Activated naive CD4-positive, alpha-beta T cell treated with anti-CD3 and anti-CD28 coated beads, Interleukin-2, amount 50 U/mL, for 24 hours (primary cell): ENCODE data around the gene KTI12.
"Not testable (repeated sequence)": the region's sequence is repeated elsewhere in the genome, so short reads cannot be mapped to it uniquely, and the experiment has no call there.

Source experiments
- H3K27ac Mint-ChIP-seq: one replicate; pipeline ENCODE4 v1.8.0; 2021; ENCODE audit warnings: mild to moderate bottlenecking, mixed read lengths
- H3K27me3 Mint-ChIP-seq: one replicate; pipeline ENCODE4 v1.8.0; 2021; ENCODE audit warnings: mixed read lengths
- H3K36me3 Mint-ChIP-seq: one replicate; pipeline ENCODE4 v1.8.0; 2021; ENCODE audit warnings: mixed read lengths
- H3K4me1 Mint-ChIP-seq: one replicate; pipeline ENCODE4 v1.8.0; 2021; ENCODE audit warnings: mixed read lengths
- H3K4me3 Mint-ChIP-seq: one replicate; pipeline ENCODE4 v1.8.0; 2021; ENCODE audit warnings: mild to moderate bottlenecking, mixed read lengths
- H3K9me3 Mint-ChIP-seq: one replicate; pipeline ENCODE4 v1.8.0; 2021; ENCODE audit warnings: mixed read lengths

The KTI12 gene

DNA sequence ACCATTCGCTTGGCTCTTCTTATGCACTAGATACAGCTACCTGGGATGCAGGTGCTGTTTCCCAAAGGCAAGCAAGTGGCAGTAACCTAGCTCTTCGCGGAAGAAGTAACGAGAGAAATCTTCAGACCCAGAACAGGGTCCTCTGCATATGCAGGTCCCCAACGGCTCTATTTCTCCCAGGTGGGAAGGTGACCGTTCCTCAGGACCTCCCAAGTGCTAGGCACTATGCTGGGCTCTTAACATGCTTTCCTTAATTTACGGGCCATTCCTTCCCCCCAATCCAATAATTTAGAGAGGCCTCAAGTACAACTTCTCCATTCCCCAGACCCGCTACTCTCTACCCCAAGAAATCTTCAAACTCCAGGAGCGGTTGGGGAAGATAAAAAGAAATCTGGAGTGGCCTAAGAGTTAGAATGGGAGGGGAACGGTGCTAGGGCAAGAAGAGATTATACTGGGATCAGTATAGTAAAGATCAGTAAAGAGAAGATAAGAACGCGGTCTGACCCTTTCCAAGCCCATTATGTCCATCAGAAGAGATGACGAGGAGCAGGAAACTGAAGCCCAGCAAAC lies 21.0 kb upstream of the KTI12 start:
- Mint-ChIP-seq H3K27ac (peak overlapping the region; percentile 93), H3K36me3 (peaks cover 10% of the 10 kb centered on the region), H3K4me3 (peak overlapping the region; percentile 97), H3K9me3 (no peaks in the 10 kb centered on the region), H3K27me3 (no peaks in the 10 kb centered on the region), H3K4me1 (peaks cover 60% of the 10 kb centered on the region)

DNA sequence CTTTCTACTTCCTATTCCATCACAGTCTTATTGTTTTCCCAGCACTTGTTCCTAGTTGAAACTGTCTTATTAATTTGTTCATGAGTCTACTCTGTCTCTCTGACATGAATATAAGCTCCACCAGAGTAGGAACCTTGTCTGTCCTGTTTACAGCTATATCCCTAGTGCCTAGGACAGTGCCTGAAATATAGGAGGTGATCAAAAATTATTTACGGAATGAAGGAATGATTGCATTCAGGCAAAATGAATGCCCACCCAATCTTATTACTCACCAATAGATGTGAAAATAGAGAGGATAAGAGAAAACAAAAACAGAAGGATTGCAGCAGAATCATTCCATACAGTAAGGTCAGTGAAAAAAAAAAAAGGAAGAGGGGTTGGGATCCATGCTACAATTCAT lies 20.3 kb upstream of the KTI12 start:
- H3K27ac Mint-ChIP-seq = peak overlapping the region; percentile 25
- peaks cover 8% of the 10 kb centered on the region for H3K36me3 Mint-ChIP-seq
- peak overlapping the region; percentile 97 for H3K4me3 Mint-ChIP-seq
- H3K4me1 Mint-ChIP-seq = peaks cover 53% of the 10 kb centered on the region
- no peaks in the 10 kb centered on the region for H3K9me3 Mint-ChIP-seq
- no peaks in the 10 kb centered on the region for H3K27me3 Mint-ChIP-seq

DNA sequence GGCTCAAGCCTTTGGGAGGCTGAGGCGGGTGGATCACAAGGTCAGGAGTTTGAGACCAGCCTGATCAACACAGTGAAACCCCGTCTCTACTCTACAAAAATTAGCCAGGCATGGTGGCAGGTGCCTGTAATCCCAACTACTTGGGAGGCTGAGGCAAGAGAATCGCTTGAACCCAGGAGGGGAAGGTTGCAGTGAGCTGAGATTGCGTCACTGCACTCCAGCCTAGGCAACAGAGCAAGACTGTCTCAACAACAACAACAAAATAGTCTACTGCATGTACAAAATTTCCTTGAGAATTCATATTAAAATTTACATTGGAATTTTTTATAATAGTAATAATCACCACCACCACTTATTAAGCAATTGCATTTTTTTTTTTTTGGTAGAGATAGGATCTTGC lies 15.7 kb upstream of the KTI12 start:
- not testable (repeated sequence) for H3K4me3 Mint-ChIP-seq, H3K27me3 Mint-ChIP-seq, H3K27ac Mint-ChIP-seq, H3K9me3 Mint-ChIP-seq
- peaks cover 16% of the 10 kb centered on the region for H3K36me3 Mint-ChIP-seq
- H3K4me1 Mint-ChIP-seq = peaks cover 45% of the 10 kb centered on the region

DNA sequence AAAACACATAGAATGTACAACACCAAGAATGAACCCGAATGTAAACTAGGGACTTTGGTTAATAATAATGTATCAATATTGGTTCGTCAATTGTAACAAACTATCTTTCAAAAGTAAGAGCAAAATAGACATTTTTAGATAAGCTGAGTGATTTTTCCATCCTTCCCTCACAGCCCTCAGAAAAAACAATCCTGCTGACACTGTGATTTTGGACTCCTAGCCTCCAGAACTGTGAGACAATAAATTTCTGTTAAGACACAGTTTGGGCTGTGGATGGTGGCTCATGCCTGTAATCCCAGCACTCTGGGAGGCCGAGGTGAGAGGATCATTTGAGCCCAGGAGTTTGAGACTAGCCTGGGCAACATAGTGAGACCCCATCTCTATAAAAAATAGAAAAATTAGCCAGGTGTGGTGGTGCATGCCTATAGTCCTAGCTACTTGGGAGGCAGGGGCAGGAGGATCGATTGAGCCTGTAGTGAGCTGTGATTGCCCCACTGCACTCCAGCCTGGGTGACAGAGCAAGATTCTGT lies 12.1 kb upstream of the KTI12 start:
- peaks cover 31% of the 10 kb centered on the region for H3K4me1 Mint-ChIP-seq
- H3K27me3 Mint-ChIP-seq, H3K9me3 Mint-ChIP-seq, H3K4me3 Mint-ChIP-seq, H3K27ac Mint-ChIP-seq: not testable (repeated sequence)
- peaks cover 13% of the 10 kb centered on the region for H3K36me3 Mint-ChIP-seq

DNA sequence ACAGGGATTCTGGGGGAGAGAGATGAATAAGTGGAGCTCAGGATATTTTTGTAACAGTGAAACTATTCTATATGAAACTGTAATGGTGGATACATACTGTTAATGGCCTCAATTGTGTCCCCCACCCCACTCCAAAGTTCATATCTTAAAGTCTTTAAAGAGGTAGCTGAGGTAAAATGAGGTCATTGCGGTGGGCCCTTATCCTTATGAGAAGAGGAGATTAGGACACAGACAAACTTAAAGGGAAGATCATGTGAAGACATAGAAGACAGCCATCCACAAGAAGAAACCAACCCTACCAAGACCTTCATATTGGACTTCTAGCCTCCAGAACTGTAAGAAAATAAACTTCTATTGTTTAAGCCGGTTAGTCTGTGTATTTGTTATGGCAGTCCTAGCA lies 11.6 kb upstream of the KTI12 start:
- H3K4me3 Mint-ChIP-seq = no peak overlapping the region
- H3K27ac Mint-ChIP-seq = no peak overlapping the region

DNA sequence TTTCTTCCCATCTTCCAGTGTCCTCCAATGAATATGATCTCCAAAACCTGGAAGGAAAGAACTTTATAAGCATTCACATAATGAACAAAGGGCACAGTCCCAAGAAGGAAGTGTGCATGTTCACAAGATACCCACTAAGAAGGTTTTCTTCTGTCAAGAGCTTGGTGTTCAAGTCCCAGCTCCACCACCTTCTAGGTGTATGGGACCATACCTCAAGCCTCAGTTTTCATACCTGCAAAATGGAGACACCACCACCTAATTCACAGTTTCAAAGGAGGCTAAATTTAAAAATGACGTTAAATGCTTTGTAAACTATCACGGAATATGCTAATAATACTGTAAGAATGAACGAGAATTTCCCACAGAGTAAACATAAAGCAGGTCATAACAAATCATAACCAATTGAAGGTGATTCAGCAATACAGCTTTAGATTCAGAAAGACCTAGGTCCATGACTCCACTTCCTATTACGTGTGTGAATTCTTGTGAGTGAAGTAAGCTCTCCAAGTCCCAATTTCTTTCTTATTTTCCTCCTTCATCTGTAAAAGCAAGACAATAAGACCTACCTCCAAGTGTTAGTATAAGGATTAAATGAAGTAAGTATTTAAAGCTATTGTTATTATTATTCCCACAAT lies 8.1 kb upstream of the KTI12 start:
- Mint-ChIP-seq H3K27ac (no peak overlapping the region), H3K27me3 (no peaks in the 10 kb centered on the region), H3K4me1 (peaks cover 17% of the 10 kb centered on the region), H3K4me3 (no peak overlapping the region), H3K9me3 (no peaks in the 10 kb centered on the region), H3K36me3 (peaks cover 17% of the 10 kb centered on the region)

More for the DNA sequence above, 11.6 kb upstream of the KTI12 start:
- H3K4me1 Mint-ChIP-seq = peaks cover 27% of the 10 kb centered on the region
- no peaks in the 10 kb centered on the region for H3K9me3 Mint-ChIP-seq
- no peaks in the 10 kb centered on the region for H3K27me3 Mint-ChIP-seq
- peaks cover 13% of the 10 kb centered on the region for H3K36me3 Mint-ChIP-seq

DNA sequence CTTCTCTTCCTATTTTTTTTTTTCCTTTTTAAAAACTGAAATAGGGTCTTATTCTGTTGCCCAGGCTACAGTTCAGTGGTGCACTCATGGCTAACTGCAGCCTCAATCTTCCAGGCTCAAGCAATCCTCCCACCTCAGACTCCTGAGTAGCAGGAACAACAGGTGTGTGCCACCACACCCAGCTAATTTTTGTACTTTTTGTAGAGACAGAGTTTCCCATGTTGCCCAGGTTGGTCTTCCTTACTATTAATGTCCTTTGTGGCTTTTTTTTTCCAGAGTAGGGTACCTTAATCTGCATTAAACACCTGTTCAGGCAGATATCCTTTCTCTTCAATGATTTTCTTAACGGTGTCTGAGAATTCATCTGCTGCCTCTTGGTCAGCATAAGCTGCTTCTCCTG lies 4.3 kb upstream of the KTI12 start:
- Mint-ChIP-seq H3K36me3 (peaks cover 9% of the 10 kb centered on the region), H3K9me3 (no peaks in the 10 kb centered on the region), H3K4me3 (no peak overlapping the region), H3K27ac (no peak overlapping the region), H3K27me3 (no peaks in the 10 kb centered on the region), H3K4me1 (peaks cover 7% of the 10 kb centered on the region)

DNA sequence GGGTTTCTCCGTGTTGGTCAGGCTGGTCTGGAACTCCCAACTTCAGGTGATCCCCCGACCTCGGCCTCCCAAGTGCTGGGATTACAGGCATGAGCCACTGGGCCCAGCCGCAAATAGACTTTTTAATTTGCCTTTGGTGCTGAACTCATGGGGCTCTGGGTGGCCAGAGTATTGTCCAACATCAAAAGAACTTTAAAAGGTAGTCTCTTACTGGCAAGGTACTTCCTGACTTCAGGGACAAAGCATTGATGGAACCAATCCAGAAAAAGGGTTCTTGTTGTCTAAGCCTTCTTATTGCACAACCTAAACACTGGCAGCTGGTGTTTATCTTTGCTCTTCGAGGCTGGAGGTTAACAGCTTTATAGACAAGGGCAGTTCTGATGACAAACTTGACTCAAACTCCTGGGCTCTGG lies 3.8 kb upstream of the KTI12 start:
- H3K27ac Mint-ChIP-seq = no peak overlapping the region
- H3K27me3 Mint-ChIP-seq = no peaks in the 10 kb centered on the region
- peaks cover 10% of the 10 kb centered on the region for H3K36me3 Mint-ChIP-seq
- H3K4me3 Mint-ChIP-seq = no peak overlapping the region
- peaks cover 7% of the 10 kb centered on the region for H3K4me1 Mint-ChIP-seq
- no peaks in the 10 kb centered on the region for H3K9me3 Mint-ChIP-seq

DNA sequence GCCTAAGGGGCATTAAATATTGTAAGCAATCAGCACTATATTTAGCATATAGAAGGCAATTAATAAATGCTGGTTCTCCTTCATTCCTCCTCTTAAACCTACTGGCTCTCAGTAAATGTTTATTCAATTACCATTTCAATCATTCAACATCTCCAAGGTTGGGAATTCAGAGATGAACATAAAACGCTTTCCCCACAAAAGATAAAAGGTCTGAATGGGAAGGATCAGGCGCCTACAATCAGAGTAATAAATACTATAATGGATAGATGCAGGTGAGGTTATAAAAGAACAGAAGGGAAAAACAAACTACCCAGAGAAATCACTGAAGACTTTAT lies 407 bp upstream of the KTI12 start:
- Mint-ChIP-seq H3K4me3 (peak overlapping the region; percentile 95), H3K27me3 (no peaks in the 10 kb centered on the region), H3K36me3 (peaks cover 17% of the 10 kb centered on the region), H3K4me1 (peaks cover 38% of the 10 kb centered on the region), H3K27ac (peak overlapping the region; percentile 88), H3K9me3 (no peaks in the 10 kb centered on the region)

DNA sequence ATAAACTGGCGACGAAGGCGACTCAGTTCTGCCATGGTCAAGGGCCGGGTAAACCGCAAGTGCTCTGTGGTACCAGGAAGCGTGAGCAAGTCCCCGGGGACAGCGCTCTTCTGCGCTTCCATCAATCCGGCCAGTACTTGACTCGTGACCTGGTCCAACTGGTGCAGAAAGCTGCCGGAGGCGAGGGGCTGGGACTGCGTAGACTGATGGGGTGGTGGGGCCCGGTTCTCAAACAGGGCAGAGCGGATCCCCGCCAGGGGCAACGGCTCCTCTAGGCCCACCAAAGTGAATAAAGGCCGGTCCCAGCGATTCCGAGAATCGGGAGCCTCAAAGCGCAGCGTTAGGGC lies 852 bp downstream of the KTI12 start:
- Mint-ChIP-seq H3K27me3 (no peaks in the 10 kb centered on the region), H3K4me1 (peaks cover 38% of the 10 kb centered on the region), H3K4me3 (peak overlapping the region; percentile 95), H3K9me3 (no peaks in the 10 kb centered on the region), H3K27ac (no peak overlapping the region), H3K36me3 (peaks cover 11% of the 10 kb centered on the region)

DNA sequence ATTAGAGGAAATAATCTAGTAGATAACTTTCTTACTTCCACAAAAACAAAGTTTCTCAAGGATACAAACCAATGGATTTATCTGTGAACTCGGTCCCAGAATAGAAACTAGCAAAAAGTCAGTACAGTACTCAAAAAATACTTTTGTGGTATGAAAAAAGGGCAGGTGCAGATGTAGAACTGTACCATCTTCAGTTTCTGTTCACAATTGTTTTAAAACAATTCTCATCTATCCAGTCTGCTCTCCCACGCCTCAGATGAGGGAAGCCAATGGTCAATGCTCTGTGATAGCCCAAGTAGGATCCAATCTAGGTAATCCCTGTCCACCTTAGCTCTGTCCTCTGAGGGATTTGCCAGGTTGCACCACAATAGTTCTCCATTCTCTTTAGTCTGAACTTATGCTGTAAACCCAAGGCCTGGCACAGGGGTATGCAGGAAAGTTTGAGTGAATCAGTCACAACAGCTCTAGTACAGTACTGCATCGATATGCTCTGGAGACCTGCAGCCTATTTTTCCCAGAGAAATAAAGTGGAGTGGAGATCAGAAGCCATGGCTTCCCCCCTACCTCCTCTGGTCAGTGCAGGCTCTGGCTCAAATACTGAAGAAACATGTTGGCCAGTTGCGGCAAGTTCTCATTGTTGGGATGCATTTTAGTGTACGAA lies 1.4 kb downstream of the KTI12 start:
- Mint-ChIP-seq H3K27ac (peak overlapping the region; percentile 68), H3K4me1 (peaks cover 38% of the 10 kb centered on the region)

DNA sequence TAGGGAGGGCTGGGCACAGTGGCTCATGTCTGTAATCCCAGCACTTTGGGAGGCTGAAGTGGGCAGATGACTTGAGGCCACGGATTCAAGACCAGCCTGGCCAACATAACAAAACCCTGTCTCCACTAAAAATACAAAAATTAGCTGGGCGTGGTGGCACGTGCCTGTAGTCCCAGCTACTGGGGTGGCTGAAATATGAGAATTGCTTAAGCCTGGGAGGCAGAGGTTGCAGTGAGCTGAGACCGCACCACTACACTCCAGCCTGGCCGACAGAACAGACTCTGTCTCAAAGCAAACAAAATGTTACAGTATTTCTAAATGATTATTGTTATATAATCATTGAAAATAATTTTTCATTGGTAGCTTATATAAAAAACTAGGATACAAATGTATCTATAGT lies 4.8 kb downstream of the KTI12 start:
- H3K9me3 Mint-ChIP-seq, H3K4me3 Mint-ChIP-seq, H3K27ac Mint-ChIP-seq, H3K27me3 Mint-ChIP-seq: not testable (repeated sequence)
- peaks cover 18% of the 10 kb centered on the region for H3K36me3 Mint-ChIP-seq
- H3K4me1 Mint-ChIP-seq = peaks cover 33% of the 10 kb centered on the region

More for the DNA sequence above, 1.4 kb downstream of the KTI12 start:
- peaks cover 10% of the 10 kb centered on the region for H3K36me3 Mint-ChIP-seq
- no peaks in the 10 kb centered on the region for H3K27me3 Mint-ChIP-seq
- H3K9me3 Mint-ChIP-seq = no peaks in the 10 kb centered on the region
- peak overlapping the region; percentile 95 for H3K4me3 Mint-ChIP-seq

DNA sequence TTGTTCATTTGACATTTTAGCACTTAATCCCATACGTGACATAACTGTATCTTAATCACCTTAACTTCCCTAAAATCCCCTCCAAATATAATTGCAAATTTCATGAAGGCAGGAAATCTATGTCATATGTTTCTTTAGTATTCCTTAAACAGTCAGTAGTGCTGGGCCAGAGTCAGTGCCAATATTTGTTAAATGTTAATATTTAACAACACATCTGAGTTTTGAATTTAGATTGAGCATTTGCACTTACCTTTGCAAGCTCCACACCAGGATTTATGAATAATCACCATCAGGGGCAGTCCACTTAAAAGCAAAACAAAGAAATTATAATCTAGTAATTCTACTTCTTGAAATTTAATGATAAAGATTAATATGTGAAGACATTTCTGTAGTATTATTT lies 5.3 kb downstream of the KTI12 start:
- peaks cover 19% of the 10 kb centered on the region for H3K36me3 Mint-ChIP-seq
- peaks cover 32% of the 10 kb centered on the region for H3K4me1 Mint-ChIP-seq
- H3K27me3 Mint-ChIP-seq = no peaks in the 10 kb centered on the region
- no peak overlapping the region for H3K4me3 Mint-ChIP-seq
- H3K9me3 Mint-ChIP-seq = no peaks in the 10 kb centered on the region
- H3K27ac Mint-ChIP-seq = no peak overlapping the region

DNA sequence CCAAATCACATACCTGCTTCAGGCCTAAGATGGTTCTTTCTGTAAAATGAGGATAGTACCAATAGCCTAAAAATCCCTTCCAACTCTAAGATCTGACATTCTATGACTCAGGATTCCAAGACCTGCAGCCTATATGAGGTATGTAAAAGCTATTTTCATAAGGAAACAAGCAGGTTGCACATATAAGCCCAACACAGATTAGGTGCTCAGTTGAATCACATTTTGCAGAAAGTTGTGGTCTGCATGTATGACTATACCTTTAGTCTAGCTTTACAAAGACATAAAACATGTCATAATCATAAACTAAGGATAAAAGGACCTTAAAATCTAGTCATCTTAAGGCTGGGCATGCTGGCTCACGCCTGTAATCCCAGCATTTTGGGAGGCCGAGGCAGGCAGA lies 7.3 kb downstream of the KTI12 start:
- H3K27me3 Mint-ChIP-seq = no peaks in the 10 kb centered on the region
- no peaks in the 10 kb centered on the region for H3K9me3 Mint-ChIP-seq
- H3K36me3 Mint-ChIP-seq = peaks cover 15% of the 10 kb centered on the region
- H3K4me1 Mint-ChIP-seq = peaks cover 20% of the 10 kb centered on the region
- H3K27ac Mint-ChIP-seq = no peak overlapping the region
- no peak overlapping the region for H3K4me3 Mint-ChIP-seq

DNA sequence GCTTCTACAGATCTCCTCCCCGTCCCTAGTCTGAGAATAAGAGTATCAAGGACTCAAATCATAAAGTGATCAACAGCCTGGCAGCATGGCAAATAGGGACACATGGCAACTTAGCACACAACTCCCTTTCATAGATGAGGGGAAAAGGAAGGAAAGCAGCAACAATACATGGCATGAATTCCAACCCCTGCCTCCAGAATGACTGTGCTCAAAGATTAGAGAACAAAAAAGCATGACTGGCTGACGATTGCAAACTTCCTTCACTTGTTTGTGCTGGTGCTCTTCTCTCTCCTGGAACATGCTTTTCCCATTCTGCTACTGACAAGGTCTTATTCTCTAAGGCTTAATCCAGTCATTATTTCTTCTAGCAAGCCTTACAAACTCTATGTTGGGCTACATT lies 11.5 kb downstream of the KTI12 start:
- no peaks in the 10 kb centered on the region for H3K27me3 Mint-ChIP-seq
- no peak overlapping the region for H3K27ac Mint-ChIP-seq
- peaks cover 19% of the 10 kb centered on the region for H3K36me3 Mint-ChIP-seq
- H3K4me1 Mint-ChIP-seq = no peaks in the 10 kb centered on the region
- H3K9me3 Mint-ChIP-seq = no peaks in the 10 kb centered on the region
- no peak overlapping the region for H3K4me3 Mint-ChIP-seq

DNA sequence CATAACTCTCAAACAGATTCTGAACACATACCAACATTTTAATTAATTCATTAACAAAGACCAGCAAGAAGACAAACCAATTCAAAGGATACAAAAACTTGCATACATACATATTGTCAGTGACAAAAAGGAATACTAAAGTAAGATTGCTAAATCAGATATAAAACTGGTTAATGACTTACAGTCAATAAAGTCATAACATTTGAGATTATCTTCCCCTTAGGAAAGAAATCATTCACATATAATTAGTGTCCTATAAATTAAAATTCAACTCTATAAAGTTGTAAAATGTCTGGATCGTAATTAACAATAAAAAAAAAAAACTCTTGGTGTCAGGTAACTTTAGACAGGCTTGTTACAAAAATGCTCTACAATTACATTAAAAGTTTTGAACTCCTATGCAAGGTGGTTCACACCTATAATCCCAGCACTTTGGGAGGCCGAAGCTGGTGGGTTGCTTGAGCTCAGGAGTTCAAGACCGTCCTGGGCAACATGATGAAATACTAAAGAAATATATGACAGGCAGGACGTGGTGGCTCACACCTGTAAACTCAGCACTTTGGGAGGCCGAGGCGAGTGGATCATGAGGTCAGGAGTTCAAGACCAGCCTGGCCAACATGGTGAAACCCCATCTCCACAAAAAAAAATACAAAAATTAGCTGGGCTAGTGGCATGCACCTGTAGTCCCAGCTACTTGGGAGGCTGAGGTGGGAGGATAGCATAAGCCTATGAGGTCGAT lies 25.4 kb downstream of the KTI12 start:
- Mint-ChIP-seq H3K27ac (no peak overlapping the region), H3K9me3 (no peaks in the 10 kb centered on the region), H3K4me1 (no peaks in the 10 kb centered on the region)

More for the DNA sequence above, 25.4 kb downstream of the KTI12 start:
- Mint-ChIP-seq H3K36me3 (no peaks in the 10 kb centered on the region), H3K4me3 (no peak overlapping the region), H3K27me3 (peaks cover 10% of the 10 kb centered on the region)
